NCI-H510A (cell line): ENCODE results near the gene RNF222.
"Not testable (repeated sequence)": the region's sequence is repeated elsewhere in the genome, so short reads cannot be mapped to it uniquely, and the experiment has no call there.

Experiments
- DNase-seq: peaks from one replicate; lab custom pipeline; 2025; lab: John Stamatoyannopoulos, UW

Gene RNF222

DNA sequence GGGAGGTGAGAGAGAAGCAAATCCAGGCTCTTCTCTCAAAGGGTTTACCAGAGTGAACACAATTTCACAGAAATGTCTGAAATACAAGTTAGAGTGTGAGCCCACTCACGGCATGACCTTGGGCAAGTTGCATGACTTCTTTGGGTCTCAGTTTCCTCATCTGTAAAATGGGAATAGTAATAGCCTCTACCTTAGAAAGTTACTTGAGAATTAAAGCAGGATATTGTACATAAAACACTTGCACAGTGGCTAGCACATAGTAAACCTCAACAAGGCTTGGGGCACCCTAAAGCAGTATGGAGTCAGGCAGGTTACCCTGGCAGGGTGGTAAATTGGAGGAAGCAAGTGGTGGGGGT, 13.2 kb upstream of the RNF222 start:
- no peak for DNase-seq

DNA sequence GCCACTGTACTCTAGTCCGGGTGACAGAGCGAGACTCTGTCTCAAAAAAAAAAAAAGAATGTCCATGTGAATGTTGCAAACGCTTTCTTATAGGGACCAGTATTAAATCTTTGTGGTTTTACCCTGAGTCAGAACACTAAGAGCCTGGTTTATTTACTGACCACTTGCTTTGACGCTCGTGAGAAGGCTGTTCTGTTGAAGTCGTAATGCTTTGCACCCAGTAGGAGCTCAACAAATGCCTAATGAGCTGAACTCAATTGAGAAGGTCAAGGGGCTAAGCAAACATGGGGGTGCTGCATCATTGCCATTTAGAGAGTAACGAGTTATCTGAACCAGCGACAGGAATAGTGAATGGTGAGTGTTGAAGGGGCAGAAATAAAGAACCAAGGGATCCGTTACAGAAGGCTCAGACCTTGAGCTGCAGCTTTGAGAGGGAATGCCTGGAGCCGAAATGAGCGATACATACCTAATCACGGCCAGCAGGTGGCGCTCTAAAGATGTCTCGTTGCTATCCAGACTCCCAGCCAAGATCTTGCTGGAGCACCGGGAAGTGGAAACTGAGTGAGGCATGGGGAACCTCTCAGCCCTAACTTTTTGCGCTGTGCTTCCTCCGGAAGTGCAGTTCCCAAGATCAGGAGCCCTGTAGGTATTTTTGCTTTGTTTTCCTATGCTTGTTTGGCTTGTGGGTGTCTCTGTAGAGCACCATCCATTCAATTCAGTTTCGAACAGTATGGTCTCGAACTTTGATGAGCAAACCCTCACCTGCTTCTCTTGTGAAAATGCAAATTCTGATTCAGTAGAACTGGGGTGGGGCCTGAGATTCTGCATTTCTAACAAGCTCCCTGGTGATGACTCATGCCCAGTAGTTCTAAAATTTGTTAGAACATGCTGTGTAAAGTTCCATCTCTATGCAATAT, 12.6 kb upstream of the RNF222 start:
- DNase-seq, result peak; percentile 59

DNA sequence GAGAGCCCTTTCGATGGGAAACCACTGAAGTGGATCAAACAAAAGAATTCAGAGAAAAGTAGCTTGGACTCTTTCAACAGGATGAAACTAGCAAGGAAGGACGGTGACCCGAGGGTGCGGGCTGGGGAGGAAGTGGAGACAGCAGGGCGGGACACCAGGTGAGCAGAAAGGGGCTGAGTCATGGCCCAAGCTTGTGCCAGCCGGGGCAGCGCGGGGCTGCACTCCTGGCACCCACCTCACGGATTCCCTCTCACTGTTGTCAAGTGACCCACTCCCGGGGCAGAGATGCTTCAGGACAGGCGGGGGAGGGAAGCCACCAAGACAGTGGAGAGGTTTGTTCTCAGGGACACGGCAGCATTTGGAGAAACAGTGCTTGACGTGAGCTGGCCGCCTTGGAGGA, 10.7 kb upstream of the RNF222 start:
- no peak for DNase-seq

DNA sequence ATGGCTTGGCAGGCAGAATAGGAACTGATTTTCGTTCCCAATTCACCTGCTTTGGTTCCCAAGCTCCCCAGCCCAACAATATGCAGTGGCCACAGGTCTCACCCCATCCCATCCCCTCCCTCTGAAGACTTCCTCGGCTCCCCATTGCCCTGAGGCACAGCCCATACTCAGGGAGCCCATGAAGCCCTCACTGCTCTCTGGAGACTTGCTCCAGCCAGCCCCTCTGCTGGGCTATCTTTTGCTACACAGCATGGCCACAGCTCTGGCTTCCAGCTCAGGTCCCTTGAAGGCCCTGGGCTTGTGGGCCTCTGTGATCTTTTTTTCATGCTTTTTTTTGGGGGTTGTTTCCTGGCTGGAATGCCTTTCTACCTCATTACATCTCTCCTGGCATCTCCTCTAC, 8.5 kb upstream of the RNF222 start:
- no peak for DNase-seq

DNA sequence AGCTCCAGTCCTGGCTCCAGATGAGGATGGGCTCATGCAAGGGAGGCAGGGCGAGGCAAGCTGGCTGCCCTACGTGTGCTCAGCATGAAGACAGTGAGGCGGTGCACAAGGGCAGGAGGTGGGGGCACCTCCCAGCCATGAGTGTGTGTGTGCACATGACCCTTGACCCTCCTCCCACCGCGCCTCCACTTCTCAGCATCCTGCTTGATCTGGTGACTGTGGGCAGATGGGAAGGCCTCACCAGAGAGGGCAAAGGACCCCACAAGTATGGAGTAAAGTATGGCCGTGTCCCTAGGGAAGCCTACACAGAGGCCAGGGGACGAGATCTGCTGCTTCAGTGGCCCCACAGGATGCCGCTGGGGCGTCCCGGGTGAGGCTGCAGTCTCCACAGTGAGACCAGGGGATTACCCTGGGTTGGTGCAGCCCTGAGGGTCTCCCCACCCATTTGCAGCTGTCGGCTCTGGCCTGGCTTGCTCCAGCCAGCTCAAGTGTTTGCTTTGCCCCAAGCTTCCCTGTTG, 7.9 kb upstream of the RNF222 start:
- no peak for DNase-seq

DNA sequence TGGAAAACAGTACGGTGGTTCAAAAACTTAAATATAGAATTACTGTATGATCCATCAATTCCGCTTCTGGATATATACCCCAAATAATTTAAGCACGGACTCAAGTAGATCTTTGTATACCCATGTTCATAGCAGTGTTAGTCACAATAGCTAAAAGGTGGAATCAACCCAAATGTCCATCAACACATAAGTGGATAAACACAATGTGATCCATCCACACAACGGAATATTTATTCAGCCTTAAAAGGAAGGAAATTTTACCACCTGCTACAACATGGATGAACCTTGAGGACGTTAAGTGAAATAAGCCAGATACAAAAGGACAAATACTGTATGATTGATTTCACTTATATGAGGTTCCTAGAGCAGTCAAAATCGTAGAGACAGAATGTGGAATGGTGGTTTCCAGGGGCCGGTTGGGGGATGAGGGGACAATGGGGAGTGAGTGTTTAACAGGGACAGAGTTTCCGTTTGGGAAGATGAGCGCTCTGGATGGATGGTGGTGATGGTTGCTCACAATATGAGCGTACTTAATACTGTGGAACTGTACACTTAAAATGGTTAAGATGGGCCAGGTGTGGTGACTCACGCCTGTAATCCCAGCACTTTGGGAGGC, 5.4 kb upstream of the RNF222 start:
- DNase-seq, result no peak

DNA sequence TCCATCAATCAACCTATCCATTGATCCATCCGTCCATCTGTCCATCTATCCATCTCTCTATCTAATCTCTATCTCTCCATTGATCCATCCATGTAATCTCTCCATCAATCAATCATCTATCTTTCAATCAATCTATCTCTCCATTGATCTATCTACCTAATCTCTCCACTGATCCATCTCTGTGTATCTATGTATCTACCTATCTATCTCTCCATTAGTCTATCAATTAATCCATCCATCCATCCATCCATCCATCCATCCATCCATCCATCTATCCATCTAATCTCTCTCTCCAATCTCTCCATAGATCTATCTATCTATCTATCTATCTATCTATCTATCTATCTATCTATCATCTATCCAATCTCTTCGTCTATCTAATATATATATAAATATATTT, 3.5 kb upstream of the RNF222 start:
- no peak for DNase-seq

DNA sequence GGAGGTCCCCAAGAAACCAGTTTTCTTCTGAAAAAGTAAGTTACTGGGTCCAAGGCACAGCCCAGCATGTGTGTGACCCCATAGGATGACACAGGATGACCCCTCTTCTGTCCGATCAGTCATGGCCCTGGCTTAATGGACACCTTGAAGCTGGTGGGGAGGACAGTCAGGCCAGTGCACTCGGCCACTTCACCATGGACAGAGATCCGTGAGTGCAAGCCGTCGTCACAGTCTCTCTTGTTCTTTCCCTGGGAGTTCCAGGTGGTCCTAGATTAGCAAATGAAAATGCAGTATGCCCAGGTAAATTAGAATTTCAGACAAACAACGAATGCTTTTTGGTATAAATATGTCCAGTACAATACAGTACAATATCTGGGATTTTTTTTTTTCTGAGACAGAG, 1.4 kb upstream of the RNF222 start:
- no peak for DNase-seq

DNA sequence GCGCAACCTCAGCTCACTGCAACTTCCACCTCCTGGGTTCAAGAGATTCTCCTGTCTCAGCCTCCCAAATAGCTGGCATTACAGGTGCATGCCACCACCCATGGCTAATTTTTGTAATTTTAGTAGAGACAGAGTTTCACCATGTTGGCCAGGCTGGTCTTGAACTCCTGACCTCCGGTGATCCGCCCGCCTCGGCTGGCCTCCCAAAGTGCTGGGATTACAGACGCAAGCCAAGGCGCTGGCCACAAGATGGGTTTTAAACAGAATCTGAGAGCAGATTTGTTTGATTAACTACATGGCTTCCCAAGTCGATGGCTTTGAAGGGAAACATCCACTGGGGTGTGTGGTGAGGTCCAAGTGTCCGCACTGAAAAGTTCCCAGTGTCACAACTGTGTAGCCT, 3.1 kb downstream of the RNF222 start:
- DNase-seq, result not testable (repeated sequence)

DNA sequence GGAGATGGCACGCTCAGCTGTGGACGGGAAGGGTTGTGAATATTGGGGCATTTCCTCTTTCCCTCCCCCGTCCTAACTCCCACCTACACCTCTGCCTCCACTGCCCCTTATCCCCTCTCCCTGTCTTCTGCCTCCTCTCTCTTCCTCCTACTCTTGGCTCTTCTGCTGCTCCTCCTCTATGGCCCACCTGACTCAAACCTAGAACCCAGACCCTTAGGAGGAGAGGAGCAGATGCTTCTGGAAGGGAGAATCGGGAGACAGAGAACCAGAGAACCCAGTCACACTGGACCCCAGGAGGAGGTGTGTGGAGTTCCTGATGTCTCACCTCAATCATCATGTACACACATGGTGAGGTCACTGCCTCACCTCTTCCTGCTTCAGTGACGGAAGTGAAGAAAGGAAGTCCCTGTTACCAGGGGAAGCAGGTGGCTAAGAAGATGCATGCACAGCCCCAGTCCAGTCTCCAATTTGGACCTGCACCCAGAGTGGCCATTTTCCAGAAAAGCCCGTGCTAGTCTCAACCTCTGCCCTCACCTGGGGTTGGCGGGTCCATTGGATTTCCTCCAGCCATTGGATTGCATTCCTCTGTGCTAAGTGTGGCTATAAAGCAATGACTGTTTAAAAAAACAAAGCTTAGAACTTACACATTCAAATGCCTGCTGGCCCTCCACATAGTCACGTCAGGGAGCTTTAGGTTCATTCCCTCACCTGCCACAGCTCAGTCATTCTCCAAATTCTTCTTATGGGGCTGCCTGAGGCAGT, 4.0 kb downstream of the RNF222 start:
- DNase-seq, result no peak

DNA sequence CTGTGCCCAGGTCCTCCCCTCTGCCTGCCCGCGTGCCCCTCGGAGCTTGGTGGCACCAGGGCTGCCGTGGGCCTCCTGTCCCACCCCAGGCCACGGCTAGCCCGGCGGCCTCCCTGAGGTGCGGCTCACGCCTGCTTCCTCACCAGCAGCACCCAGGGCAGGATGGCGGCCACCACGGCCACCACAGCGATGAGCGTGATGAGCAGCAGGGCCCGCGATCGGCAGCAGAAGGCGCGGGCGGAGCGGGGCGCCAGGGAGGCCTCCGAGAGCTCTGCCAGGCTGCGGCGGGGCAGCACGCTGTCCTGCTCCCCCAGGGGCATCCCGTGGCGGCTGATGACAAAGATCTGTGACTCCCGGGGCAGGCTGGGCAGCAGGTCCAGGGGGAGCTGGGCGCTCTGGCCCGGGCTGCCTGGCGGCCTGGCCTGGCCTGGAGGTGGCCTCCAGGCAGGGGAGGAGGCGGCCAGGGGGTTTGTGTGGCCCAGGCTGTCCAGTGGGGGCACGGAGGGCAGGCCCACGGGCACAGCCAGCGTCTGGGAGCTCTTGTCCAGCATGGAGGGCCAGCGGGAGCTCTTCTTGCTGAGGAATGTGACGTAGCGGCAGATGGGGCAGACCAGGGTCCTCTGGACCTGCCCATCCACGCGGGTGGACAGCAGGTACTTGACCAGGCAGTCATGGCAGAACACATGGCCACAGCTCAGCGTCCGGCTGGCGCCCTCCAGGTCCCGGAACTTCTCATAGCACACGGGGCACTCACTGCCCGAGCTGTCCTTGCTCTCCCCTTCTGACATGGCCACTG, 4.8 kb downstream of the RNF222 start:
- no peak for DNase-seq

DNA sequence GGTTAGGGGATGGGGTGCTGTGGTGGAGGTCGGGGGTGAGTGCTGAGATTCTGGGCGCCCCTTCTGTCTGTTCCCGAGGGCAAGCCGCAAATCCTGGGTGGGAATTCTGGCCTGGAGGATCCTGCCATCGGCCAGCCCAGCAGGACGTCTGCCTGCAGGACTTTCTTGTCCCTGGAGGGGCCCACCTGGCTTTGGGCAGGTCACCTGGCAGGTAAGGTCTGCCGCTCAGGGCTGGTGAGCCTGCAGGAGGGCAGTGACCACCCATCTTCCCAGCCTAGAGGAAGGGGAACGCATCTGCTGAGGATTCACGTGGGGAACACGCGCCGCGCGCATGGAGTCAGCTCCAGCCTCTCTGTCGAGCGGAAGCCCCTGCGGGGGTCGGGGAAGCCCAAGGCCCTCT, 5.4 kb downstream of the RNF222 start:
- no peak for DNase-seq

DNA sequence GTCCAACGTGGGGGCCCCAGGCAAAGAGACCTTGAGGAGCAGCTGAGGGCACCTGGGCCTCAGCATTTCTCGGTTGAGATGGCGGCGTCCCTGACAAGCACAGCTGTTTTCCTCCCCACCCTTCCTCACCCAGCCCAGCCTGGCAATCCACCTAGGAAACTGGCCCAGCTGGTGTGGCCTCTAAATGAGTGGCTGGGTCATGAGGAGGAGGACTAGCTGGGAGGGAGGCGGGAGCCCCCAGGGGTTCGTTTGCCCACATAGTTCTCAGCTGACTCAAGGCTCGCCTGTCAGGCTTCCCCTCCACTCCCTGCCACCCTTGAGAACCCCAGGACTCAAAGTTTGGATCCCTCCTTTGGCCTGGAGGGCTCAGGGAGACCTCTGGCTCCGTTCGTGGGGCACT, 5.9 kb downstream of the RNF222 start:
- no peak for DNase-seq

DNA sequence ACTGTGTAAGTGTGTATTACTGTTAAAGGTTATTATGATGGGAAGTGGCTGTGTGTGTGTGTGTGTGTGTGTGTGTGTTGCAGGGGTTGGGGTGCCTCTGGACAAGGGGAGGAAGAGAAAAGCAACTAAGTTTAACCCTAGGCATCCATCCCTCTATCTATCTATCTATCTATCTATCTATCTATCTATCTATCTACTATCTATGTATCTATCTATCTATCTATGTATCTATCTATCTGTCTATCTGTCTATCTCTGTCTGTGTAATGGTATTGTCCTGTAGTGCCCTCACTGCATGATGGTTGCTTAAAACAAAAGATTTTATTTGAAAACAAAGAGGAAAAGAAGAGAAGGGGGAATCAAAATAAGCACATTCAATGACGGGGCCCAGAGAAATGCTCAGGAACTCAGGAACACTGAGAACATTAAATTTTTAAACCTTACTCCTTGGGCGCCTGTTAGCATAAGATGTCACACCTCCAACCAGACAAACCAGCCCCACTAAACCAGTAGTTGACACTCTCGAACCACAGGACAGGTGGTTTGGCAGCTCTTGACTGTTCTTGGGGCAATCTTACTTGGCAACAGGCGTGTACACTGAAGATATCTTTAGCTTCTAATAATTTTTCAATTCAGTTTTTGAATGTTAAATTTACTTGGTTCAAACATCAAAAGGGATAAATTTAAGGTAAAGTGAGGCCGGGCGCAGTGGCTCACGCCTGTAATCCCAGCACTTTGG, 9.5 kb downstream of the RNF222 start:
- DNase-seq, result no peak

DNA sequence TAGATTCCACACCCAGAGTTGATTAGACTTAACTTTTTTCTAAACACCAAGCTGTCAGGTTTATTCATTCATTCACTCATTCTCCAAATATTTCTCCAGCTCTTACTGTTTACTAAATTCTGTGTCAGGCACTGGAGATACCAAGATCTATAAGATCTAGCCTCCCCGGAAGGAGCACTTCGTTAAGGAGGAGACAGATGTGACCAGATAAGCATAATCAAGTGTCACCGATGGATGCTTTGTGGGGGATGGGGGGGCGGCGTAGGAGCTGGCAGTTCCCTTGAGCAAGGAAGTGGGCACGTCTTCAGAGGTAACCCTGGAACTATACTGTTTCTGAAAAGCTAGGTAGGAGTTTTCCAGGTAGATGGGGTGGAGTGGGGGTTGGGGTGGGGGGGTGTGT, 10.8 kb downstream of the RNF222 start:
- DNase-seq, result no peak

DNA sequence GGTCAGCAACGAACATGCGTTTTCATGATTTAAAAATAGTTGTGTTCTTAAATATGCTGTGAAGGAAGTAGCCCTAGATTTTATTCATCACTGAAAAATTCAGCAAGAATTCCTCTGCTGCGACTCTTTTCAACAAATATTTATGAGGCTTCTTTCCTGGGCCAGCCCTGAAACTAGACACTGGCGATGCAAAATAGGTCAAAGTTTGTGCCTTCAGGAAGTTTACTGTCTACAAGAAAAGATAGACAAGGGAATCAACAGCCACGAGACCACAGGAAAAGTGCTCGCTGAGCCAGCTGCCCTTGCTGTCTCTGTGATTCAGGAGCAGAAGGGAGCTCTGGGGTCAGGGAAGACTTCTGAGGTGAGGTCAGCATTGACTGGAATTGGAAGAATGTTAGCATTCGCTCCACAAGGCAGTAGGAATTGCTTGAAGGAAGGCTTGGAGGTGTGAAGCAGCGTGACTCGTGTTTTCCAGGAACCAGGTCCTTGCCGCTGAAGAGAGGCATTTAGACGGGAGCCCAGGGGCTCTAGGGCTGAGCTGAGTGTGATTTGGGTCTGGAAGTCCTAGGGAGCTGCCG, 12.7 kb downstream of the RNF222 start:
- DNase-seq, result no peak

DNA sequence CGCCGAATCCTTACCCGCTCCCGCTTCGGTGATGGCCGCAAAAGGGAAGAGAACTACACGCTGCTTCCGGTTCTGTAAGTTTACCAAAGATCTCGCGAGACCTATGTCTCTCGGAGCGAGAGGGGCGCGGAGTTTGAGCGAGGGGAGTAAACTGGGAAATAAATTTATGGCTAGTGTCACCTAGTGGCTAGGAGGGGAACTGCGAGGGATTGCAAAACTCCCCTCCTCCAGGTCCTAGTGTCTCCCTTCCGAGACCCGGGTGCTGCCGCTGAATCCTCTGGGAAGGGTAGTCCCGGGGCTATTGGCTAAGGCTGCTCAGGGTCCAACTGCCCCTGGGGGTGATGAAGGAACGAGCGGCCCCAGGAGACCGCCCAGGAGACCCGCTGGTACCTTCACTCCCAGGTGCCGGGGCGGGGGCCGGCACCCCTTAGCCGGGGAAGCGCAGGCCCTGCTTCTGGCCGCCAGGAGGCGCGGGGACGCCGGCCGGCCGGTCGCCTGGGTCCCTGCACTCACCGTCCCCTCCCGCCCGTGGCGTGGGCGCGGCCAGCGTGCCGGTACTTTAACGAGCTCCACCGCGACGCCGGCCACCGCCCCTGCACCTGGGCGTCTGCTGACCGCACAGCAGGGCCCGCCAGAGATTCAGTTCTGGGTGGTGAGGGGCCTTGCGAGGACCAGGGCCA, 14.3 kb downstream of the RNF222 start, which contains the start of gene RPL26:
Gene RPL26, minus strand, starts transcription at position 51 of the 680 bp plus-strand sequence. CDS start 883 bp downstream, outside the sequence.
- peak; percentile 96 for DNase-seq

DNA sequence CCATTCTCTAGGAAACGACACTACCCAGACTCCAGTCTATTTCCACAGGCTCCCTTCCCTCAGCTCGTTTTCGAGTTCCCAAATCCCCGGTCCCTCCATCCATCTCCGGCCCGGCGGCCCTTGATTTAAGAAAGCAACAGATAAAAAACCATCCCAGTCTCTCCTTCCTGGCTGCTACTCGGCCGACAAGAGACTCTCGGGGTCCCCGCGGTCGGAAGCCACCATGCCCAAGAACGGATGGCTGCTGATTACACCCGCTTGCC, 14.8 kb downstream of the RNF222 start:
- DNase-seq, result no peak

DNA sequence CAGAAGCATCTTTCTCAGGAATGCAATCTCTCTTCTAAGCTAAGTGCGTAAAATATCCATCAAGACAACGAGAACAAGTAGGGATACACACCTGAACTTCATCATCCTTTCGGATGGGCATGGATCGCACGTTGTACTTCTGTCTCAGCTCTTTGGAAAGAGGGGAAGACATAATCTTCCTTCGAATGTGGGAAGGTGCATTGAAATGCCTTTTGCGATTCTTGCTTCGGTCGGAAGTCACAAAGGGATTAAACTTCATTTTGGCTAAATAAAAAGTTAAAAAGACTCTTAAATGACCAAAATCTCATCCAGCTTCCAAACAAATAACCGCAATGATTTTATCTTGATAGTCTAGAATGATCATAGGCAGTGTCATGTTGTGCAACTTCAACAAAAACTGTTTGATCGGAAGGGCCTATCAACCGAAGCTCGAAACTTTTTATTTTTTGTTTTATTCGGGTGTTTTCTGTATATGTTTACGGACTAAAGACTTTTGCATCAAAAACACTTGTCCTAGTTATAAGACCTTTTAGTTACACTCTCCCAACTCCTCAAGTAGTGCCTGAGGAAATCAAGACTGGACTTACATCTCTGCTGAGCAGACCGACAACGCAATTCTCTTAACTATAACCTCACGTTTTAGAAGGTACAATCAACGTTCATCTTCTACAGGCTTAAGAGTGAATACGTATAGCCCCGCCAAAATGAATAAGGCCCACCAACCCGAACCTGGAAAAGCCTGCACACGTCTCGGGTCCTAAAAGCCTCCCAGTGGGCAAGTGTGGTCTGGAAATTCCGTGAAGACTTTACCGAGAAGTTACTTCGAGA, 15.4 kb downstream of the RNF222 start:
- DNase-seq, result no peak

DNA sequence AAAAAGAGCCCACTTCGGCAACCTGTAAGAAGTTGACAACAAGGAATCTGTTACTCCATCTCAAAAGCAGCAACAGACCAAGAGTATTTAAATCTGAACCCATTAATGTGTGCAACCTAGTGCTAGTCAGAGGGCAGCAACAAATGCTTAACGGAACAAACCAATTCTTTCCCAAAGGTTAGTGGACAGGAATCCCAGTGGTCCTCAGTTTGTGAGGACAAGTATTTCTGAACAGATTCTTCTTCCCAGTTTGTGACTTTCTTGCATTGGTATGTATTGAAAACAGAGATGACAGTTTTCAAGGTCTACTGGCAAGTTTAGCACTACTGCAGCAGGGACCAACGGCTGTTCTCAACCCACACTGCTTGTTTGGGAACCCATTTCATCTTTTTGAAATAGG, 17.6 kb downstream of the RNF222 start:
- no peak for DNase-seq
